HepG2 (cell line): ENCODE results near the gene KRT36. TPM values are rescaled to one million over a fixed set of nuclear protein-coding genes. Genes with fewer than 3 reads are reported as not detected.
A peak's percentile ranks its signal among the peaks of the same experiment; 100 is the strongest.

ENCODE experiments used
- ELF3 ChIP-seq: IDR thresholded peaks from 2 replicates; pipeline ENCODE4 v1.6.1; 2016; ENCODE audit warnings: missing genetic modification reagents, missing compliant biosample characterization
- ETV6 ChIP-seq: sonication (generic); formaldehyde crosslinking; conservative IDR thresholded peaks from 2 replicates; pipeline ENCODE4 v1.4.0; 2020; ENCODE audit warnings: missing genetic modification reagents
- JUND ChIP-seq: sonication (generic); formaldehyde crosslinking; IDR thresholded peaks from 2 replicates; pipeline ENCODE4 v1.8.0; 2022; ENCODE audit warnings: mild to moderate bottlenecking, missing genetic modification reagents
- KLF11 ChIP-seq: IDR thresholded peaks from 2 replicates; pipeline ENCODE4 v1.6.1; 2016; ENCODE audit warnings: missing compliant biosample characterization
- MAX ChIP-seq: IDR thresholded peaks from 2 replicates; pipeline ENCODE4 v1.6.1; 2012; ENCODE audit warnings: inconsistent platforms
- MIER3 ChIP-seq: IDR thresholded peaks from 2 replicates; pipeline ENCODE4 v1.6.1; 2016; ENCODE audit warnings: missing compliant biosample characterization, borderline replicate concordance
- PCBP2 ChIP-seq: fragments of 200-400 bp; formaldehyde crosslinking; optimal IDR thresholded peaks from 2 replicates; pipeline ENCODE3; 2018; ENCODE audit warnings: low read length, low read depth; ENCODE audit not compliant: poor library complexity, severe bottlenecking
- SALL1 ChIP-seq: sonication (generic); formaldehyde crosslinking; IDR thresholded peaks from 2 replicates; pipeline ENCODE4 v1.8.0; 2022; ENCODE audit warnings: mild to moderate bottlenecking, missing genetic modification reagents
- USF2 ChIP-seq, 2 experiments: sonication (generic) in 1 of 2; formaldehyde crosslinking in 1 of 2; IDR thresholded peaks; 2 replicates each; pipeline versions ENCODE4 v1.5.1 to v1.6.1; 2011 to 2020; ENCODE audit warnings: borderline replicate concordance in 1 of 2, low read depth in 1 of 2, low read length in 1 of 2, mild to moderate bottlenecking in 1 of 2, missing genetic modification reagents in 1 of 2, moderate library complexity in 1 of 2
- ZNF335 ChIP-seq: sonication (generic); formaldehyde crosslinking; IDR thresholded peaks from 2 replicates; pipeline ENCODE4 v1.4.0; 2020; ENCODE audit warnings: missing genetic modification reagents
- ZNF414 ChIP-seq: sonication (generic); formaldehyde crosslinking; IDR thresholded peaks from 2 replicates; pipeline ENCODE4 v1.5.0; 2020; ENCODE audit warnings: missing genetic modification reagents
- ZNF577 ChIP-seq: sonication (generic); formaldehyde crosslinking; IDR thresholded peaks from 2 replicates; pipeline ENCODE4 v1.4.0; 2020; ENCODE audit warnings: mild to moderate bottlenecking, low read depth, missing genetic modification reagents, borderline replicate concordance
- ZNF788 ChIP-seq: sonication (generic); formaldehyde crosslinking; IDR thresholded peaks from 2 replicates; pipeline ENCODE4 v1.5.0; 2020; ENCODE audit warnings: mild to moderate bottlenecking, missing genetic modification reagents, borderline replicate concordance
- polyA plus RNA-seq, 8 experiments: library from polyadenylated mRNA; depleted of rRNA in 3 of 8; stranded (reverse) in 7 of 8; unstranded in 1 of 8; fragments of >200 nt; fragmentation: Illumina TruSeq in 4 of 8; extraction: Trizol in 4 of 8; gene quantifications; 2 replicates each; pipeline versions ENCODE4 v1.2.1 to v1.2.3, GENCODE V29; 2011 to 2016; ENCODE audit warnings: low read depth in 4 of 8, missing spikeins in 1 of 8, mixed read lengths in 1 of 8; ENCODE audit not compliant: insufficient read depth in 1 of 8
- total RNA-seq, 5 experiments: library from RNA; depleted of rRNA; stranded (reverse); fragments of >200 nt; fragmentation: Illumina TruSeq; extraction: Trizol; gene quantifications; 2 replicates each; pipeline ENCODE4 v1.2.3, GENCODE V29; 2016; ENCODE audit warnings: low read depth in 1 of 5
- TF ChIP-seq, protein P1 (sequence below): sonication (generic); formaldehyde crosslinking; conservative IDR thresholded peaks from 2 replicates; pipeline ENCODE4 v1.4.0; 2020; ENCODE audit warnings: mild to moderate bottlenecking, missing genetic modification reagents, moderate library complexity
- TF ChIP-seq, protein P2 (sequence below): sonication (generic); formaldehyde crosslinking; IDR thresholded peaks from 2 replicates; pipeline ENCODE4; 2020; ENCODE audit warnings: missing genetic modification reagents, mild to moderate bottlenecking, borderline replicate concordance

Gene KRT36
- total and polyA plus RNA-seq, 2 of the 13 experiments (the other 11 are each of a cell fraction or from before 2014, with no cell fraction given): not detected

DNA sequence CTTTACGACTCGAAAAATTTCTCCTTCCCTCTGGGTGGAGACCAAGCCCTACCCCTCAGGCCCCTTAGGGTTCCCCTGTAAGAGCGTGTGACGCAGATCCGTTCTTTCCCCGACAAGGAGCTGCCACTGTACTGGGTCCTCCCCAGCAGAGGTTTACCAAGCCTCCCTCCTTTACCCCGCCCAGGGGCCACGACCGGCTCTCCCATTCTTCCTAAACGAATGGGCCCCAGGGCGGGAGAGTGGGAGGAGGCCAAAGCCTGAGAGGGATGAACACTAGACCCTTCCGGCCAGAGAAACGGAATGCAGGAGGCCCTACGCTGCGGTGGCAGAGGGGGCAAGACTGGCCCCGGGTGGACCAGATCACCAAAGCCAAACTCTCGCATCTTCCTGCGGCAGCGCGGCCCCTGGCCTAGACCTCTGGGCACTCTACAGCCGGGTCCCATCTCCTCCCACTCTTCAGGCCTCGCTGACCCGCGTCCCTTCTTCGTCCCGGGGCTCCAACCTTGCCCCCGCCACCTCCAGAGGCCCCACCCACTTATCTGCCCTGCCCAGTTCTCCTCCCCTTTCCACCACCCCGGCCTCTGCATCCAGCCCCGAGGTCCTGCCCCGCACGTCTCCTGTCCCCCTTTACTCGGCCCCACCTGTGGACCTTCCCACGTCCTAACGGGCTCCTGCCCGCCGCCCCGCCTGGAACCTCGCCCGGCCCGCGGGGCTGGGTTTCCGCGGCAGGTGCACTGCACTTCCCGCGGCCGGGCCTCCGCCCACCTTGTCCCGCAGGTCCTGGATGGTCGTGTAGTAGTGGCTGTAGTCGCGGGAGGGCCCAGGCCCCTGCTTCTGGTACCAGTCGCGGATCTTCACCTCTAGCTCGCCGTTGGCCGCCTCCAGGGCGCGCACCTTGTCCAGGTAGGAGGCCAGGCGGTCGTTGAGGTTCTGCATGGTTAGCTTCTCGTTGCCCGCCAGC is 37.6 kb upstream of the KRT36 start (continued):
- TF ChIP-seq ZNF788 (CRISPR knock-in tag): peak; percentile 50; the same call in 1 of the 2 replicates
- no peak for TF ChIP-seq PCBP2
- no peak for TF ChIP-seq ETV6 (CRISPR knock-in tag)
- TF ChIP-seq SALL1 (CRISPR knock-in tag): no peak
- TF ChIP-seq ZNF414 (CRISPR knock-in tag): no peak
- no peak for TF ChIP-seq KLF11 (CRISPR knock-in tag)
- TF ChIP-seq USF2 (IDR thresholded peaks at IDR 0.05; ENCODE audit: low read depth, low read length): no peak
- no peak; the same call in 1 of the 2 replicates for TF ChIP-seq USF2 (CRISPR knock-in tag; IDR thresholded peaks at IDR 0.05; ENCODE audit: borderline replicate concordance)
- TF ChIP-seq, protein P1, sequence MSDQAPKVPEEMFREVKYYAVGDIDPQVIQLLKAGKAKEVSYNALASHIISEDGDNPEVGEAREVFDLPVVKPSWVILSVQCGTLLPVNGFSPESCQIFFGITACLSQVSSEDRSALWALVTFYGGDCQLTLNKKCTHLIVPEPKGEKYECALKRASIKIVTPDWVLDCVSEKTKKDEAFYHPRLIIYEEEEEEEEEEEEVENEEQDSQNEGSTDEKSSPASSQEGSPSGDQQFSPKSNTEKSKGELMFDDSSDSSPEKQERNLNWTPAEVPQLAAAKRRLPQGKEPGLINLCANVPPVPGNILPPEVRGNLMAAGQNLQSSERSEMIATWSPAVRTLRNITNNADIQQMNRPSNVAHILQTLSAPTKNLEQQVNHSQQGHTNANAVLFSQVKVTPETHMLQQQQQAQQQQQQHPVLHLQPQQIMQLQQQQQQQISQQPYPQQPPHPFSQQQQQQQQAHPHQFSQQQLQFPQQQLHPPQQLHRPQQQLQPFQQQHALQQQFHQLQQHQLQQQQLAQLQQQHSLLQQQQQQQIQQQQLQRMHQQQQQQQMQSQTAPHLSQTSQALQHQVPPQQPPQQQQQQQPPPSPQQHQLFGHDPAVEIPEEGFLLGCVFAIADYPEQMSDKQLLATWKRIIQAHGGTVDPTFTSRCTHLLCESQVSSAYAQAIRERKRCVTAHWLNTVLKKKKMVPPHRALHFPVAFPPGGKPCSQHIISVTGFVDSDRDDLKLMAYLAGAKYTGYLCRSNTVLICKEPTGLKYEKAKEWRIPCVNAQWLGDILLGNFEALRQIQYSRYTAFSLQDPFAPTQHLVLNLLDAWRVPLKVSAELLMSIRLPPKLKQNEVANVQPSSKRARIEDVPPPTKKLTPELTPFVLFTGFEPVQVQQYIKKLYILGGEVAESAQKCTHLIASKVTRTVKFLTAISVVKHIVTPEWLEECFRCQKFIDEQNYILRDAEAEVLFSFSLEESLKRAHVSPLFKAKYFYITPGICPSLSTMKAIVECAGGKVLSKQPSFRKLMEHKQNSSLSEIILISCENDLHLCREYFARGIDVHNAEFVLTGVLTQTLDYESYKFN (CRISPR knock-in tag): no peak
- no peak for TF ChIP-seq JUND (CRISPR knock-in tag)
- TF ChIP-seq MIER3 (CRISPR knock-in tag): no peak
- peak; percentile 26 for TF ChIP-seq MAX
- TF ChIP-seq ZNF335 (CRISPR knock-in tag): peak; percentile 9; the same call in 1 of the 2 replicates
- 0 out of 2 replicates have a peak, but pooled peaks have one; percentile 12 for TF ChIP-seq ELF3
- TF ChIP-seq, protein P2, sequence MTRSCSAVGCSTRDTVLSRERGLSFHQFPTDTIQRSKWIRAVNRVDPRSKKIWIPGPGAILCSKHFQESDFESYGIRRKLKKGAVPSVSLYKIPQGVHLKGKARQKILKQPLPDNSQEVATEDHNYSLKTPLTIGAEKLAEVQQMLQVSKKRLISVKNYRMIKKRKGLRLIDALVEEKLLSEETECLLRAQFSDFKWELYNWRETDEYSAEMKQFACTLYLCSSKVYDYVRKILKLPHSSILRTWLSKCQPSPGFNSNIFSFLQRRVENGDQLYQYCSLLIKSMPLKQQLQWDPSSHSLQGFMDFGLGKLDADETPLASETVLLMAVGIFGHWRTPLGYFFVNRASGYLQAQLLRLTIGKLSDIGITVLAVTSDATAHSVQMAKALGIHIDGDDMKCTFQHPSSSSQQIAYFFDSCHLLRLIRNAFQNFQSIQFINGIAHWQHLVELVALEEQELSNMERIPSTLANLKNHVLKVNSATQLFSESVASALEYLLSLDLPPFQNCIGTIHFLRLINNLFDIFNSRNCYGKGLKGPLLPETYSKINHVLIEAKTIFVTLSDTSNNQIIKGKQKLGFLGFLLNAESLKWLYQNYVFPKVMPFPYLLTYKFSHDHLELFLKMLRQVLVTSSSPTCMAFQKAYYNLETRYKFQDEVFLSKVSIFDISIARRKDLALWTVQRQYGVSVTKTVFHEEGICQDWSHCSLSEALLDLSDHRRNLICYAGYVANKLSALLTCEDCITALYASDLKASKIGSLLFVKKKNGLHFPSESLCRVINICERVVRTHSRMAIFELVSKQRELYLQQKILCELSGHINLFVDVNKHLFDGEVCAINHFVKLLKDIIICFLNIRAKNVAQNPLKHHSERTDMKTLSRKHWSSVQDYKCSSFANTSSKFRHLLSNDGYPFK (CRISPR knock-in tag): peak; percentile 81
- TF ChIP-seq ZNF577 (CRISPR knock-in tag): no peak
